ENCODE results near the gene SMIM11. TPM values are rescaled to one million over a fixed set of nuclear protein-coding genes. Genes with fewer than 3 reads are reported as not detected.

Gene SMIM11
- polyA plus RNA-seq, 4 donors = 4.2 to 9.3 TPM; not detected in 2

- Histone ChIP-seq H3K27me3 (ENCODE audit: control insufficient read depth in 3 of 3, insufficient read depth in 3 of 3, low read length in 3 of 3) (no peaks in the 10 kb centered on the region), H3K27ac (ENCODE audit: low read depth in 1 of 3, low read length in 2 of 3) (peak overlapping the region in 1 of 3 donors; percentile 75), H3K36me3 (ENCODE audit: control insufficient read depth in 3 of 3, insufficient read depth in 2 of 3, low read depth in 1 of 3, low read length in 3 of 3) (no peaks in the 10 kb centered on the region), H3K4me3 (ENCODE audit: low read depth in 1 of 3, low read length in 3 of 3) (no peak overlapping the region), H3K9me3 (ENCODE audit: control insufficient read depth in 2 of 2, insufficient read depth in 1 of 2, low read depth in 1 of 2, low read length in 1 of 2) (no peaks in the 10 kb centered on the region), H3K4me1 (ENCODE audit: control insufficient read depth in 3 of 3, insufficient read depth in 2 of 3, low read depth in 1 of 3, low read length in 2 of 3) (peaks cover 0 to 10% (median 0%) of the 10 kb centered on the region in 3 donors)
- no peak for FAIRE-seq
- 35 to 57% (median 51%) methylated on average over 13 of the region's 13 CpGs for WGBS, 3 donors
- DNase-seq = peak; percentile 79 to 86
Measured at GRCh38 chr21:34336756-34337391, 38.4 kb upstream of the SMIM11 start.

GRCh38 chr21:34337741-34338140, 37.6 kb upstream of the SMIM11 start:
- peaks cover 0 to 10% (median 0%) of the 10 kb centered on the region in 3 donors for H3K4me1 ChIP-seq (ENCODE audit: control insufficient read depth in 3 of 3, insufficient read depth in 2 of 3, low read depth in 1 of 3, low read length in 2 of 3)
- 51 to 73% (median 59%) methylated on average over 6 of the region's 6 CpGs for whole genome bisulfite sequencing, 3 donors
- no peak for FAIRE-seq
- H3K27ac ChIP-seq (ENCODE audit: low read depth in 1 of 3, low read length in 2 of 3) = no peak overlapping the region
- H3K27me3 ChIP-seq (ENCODE audit: control insufficient read depth in 3 of 3, insufficient read depth in 3 of 3, low read length in 3 of 3) = no peaks in the 10 kb centered on the region
- no peaks in the 10 kb centered on the region for H3K36me3 ChIP-seq (ENCODE audit: control insufficient read depth in 3 of 3, insufficient read depth in 2 of 3, low read depth in 1 of 3, low read length in 3 of 3)
- H3K9me3 ChIP-seq (ENCODE audit: control insufficient read depth in 2 of 2, insufficient read depth in 1 of 2, low read depth in 1 of 2, low read length in 1 of 2) = no peaks in the 10 kb centered on the region
- no peak overlapping the region for H3K4me3 ChIP-seq (ENCODE audit: low read depth in 1 of 3, low read length in 3 of 3)
- DNase-seq = no peak

GRCh38 chr21:34338226-34338625, 37.1 kb upstream of the SMIM11 start:
- no peaks in the 10 kb centered on the region for H3K27me3 ChIP-seq (ENCODE audit: control insufficient read depth in 3 of 3, insufficient read depth in 3 of 3, low read length in 3 of 3)
- no peak overlapping the region for H3K27ac ChIP-seq (ENCODE audit: low read depth in 1 of 3, low read length in 2 of 3)
- FAIRE-seq = no peak
- H3K9me3 ChIP-seq (ENCODE audit: control insufficient read depth in 2 of 2, insufficient read depth in 1 of 2, low read depth in 1 of 2, low read length in 1 of 2) = no peaks in the 10 kb centered on the region
- DNase-seq = no peak
- H3K4me1 ChIP-seq (ENCODE audit: control insufficient read depth in 3 of 3, insufficient read depth in 2 of 3, low read depth in 1 of 3, low read length in 2 of 3) = peaks cover 0 to 10% (median 0%) of the 10 kb centered on the region in 3 donors
- no peak overlapping the region for H3K4me3 ChIP-seq (ENCODE audit: low read depth in 1 of 3, low read length in 3 of 3)
- H3K36me3 ChIP-seq (ENCODE audit: control insufficient read depth in 3 of 3, insufficient read depth in 2 of 3, low read depth in 1 of 3, low read length in 3 of 3) = no peaks in the 10 kb centered on the region
- WGBS, 3 donors = 93 to 95% (median 95%) methylated on average over 8 of the region's 8 CpGs

DNA sequence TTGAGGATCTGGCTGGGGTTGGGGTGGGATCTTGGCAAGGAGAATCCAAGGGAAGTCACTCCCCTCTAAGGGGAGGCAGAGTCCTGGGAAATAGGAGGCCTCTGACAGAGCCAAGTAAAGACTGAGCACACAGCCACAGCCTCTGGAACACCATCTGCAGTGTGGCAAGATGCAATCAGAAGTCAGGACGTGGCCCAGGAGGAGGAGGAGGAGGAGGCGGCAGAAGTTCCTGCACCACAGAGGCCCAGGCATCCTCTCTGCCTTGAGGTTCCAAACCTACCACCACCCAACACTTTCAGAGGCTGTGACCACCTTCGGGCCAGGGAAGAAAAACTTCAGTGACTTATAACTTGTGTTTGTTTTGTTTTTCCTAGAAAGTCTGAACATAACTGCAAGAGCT, 35.2 kb upstream of the SMIM11 start:
- 57 to 80% (median 78%) methylated on average over 3 of the region's 3 CpGs for WGBS, 3 donors
- H3K27ac ChIP-seq (ENCODE audit: low read depth in 1 of 3, low read length in 2 of 3) = no peak overlapping the region

DNA sequence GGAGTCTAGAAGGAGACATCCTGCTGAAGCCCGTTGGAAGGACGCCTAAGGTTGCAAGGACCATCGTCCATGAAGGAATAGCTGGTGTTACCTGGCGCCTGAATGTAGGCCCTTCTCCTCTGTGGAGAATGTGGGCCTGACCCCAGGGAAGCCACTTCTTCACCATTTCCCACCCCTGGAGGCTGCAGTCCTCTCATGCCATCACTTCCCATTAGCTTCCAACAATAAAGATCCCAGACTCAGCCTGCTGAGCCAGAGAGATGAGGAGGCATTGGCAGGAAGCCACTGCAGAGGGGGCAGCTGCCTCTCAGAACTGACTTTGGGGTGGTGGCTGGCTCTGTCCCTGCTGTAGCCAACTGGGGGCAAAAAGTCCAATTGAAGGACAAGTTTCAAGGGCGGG, 32.8 kb upstream of the SMIM11 start:
- FAIRE-seq = no peak
- 83 to 90% (median 87%) methylated on average over 5 of the region's 5 CpGs for WGBS, 3 donors

More for the DNA sequence above, 35.2 kb upstream of the SMIM11 start:
- peaks cover 0 to 10% (median 0%) of the 10 kb centered on the region in 3 donors for H3K4me1 ChIP-seq (ENCODE audit: control insufficient read depth in 3 of 3, insufficient read depth in 2 of 3, low read depth in 1 of 3, low read length in 2 of 3)
- DNase-seq (no peak), FAIRE-seq (no peak)
- H3K36me3 ChIP-seq (ENCODE audit: control insufficient read depth in 3 of 3, insufficient read depth in 2 of 3, low read depth in 1 of 3, low read length in 3 of 3) = no peaks in the 10 kb centered on the region
- H3K4me3 ChIP-seq (ENCODE audit: low read depth in 1 of 3, low read length in 3 of 3) = no peak overlapping the region
- H3K9me3 ChIP-seq (ENCODE audit: control insufficient read depth in 2 of 2, insufficient read depth in 1 of 2, low read depth in 1 of 2, low read length in 1 of 2) = no peaks in the 10 kb centered on the region
- H3K27me3 ChIP-seq (ENCODE audit: control insufficient read depth in 3 of 3, insufficient read depth in 3 of 3, low read length in 3 of 3) = no peaks in the 10 kb centered on the region

GRCh38 chr21:34343347-34343746, 32.0 kb upstream of the SMIM11 start:
- H3K9me3 ChIP-seq (ENCODE audit: control insufficient read depth in 2 of 2, insufficient read depth in 1 of 2, low read depth in 1 of 2, low read length in 1 of 2) = no peaks in the 10 kb centered on the region
- no peak for FAIRE-seq
- WGBS, 3 donors = 86 to 92% (median 90%) methylated on average over 7 of the region's 7 CpGs
- no peaks in the 10 kb centered on the region for H3K4me1 ChIP-seq (ENCODE audit: control insufficient read depth in 3 of 3, insufficient read depth in 2 of 3, low read depth in 1 of 3, low read length in 2 of 3)
- no peaks in the 10 kb centered on the region for H3K27me3 ChIP-seq (ENCODE audit: control insufficient read depth in 3 of 3, insufficient read depth in 3 of 3, low read length in 3 of 3)
- H3K27ac ChIP-seq (ENCODE audit: low read depth in 1 of 3, low read length in 2 of 3) = no peak overlapping the region
- no peaks in the 10 kb centered on the region for H3K36me3 ChIP-seq (ENCODE audit: control insufficient read depth in 3 of 3, insufficient read depth in 2 of 3, low read depth in 1 of 3, low read length in 3 of 3)
- no peak for DNase-seq
- H3K4me3 ChIP-seq (ENCODE audit: low read depth in 1 of 3, low read length in 3 of 3) = no peak overlapping the region

More for the DNA sequence above, 32.8 kb upstream of the SMIM11 start:
- Histone ChIP-seq H3K9me3 (ENCODE audit: control insufficient read depth in 2 of 2, insufficient read depth in 1 of 2, low read depth in 1 of 2, low read length in 1 of 2) (no peaks in the 10 kb centered on the region), H3K4me3 (ENCODE audit: low read depth in 1 of 3, low read length in 3 of 3) (no peak overlapping the region), H3K36me3 (ENCODE audit: control insufficient read depth in 3 of 3, insufficient read depth in 2 of 3, low read depth in 1 of 3, low read length in 3 of 3) (no peaks in the 10 kb centered on the region), H3K4me1 (ENCODE audit: control insufficient read depth in 3 of 3, insufficient read depth in 2 of 3, low read depth in 1 of 3, low read length in 2 of 3) (no peaks in the 10 kb centered on the region), H3K27me3 (ENCODE audit: control insufficient read depth in 3 of 3, insufficient read depth in 3 of 3, low read length in 3 of 3) (no peaks in the 10 kb centered on the region), H3K27ac (ENCODE audit: low read depth in 1 of 3, low read length in 2 of 3) (no peak overlapping the region)
- DNase-seq = no peak

DNA sequence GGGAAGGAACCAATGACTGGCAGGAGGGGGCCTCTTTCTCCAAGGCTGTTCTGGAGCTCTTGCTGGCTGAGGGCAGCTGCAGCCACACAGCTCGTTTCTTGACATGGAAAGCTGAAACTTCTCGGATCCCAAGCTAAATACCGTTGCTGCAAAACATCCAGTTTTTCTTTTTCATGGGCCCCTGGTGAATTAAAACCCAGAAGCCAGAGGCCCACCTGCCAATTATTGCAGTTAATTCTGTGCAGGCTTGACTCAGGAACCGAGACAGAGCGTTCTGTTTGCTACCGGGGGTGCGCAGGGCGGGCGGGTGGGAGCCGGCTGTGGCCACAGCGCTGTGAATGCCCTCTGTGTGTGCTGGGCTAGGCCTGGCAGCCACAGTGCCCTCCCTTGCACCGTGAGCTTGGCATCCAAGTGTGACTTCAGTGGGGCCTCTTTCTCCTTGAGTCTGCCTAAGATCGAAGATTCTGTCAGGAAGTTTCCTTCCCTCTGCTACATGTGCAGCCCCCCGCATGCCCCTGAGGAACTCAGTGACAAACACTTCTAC, 31.4 kb upstream of the SMIM11 start:
- no peak for FAIRE-seq
- H3K4me1 ChIP-seq (ENCODE audit: control insufficient read depth in 3 of 3, insufficient read depth in 2 of 3, low read depth in 1 of 3, low read length in 2 of 3) = no peaks in the 10 kb centered on the region
- no peak overlapping the region for H3K27ac ChIP-seq (ENCODE audit: low read depth in 1 of 3, low read length in 2 of 3)
- WGBS, 3 donors = 87 to 88% (median 88%) methylated on average over 14 of the region's 14 CpGs
- no peaks in the 10 kb centered on the region for H3K9me3 ChIP-seq (ENCODE audit: control insufficient read depth in 2 of 2, insufficient read depth in 1 of 2, low read depth in 1 of 2, low read length in 1 of 2)
- H3K4me3 ChIP-seq (ENCODE audit: low read depth in 1 of 3, low read length in 3 of 3) = no peak overlapping the region
- H3K27me3 ChIP-seq (ENCODE audit: control insufficient read depth in 3 of 3, insufficient read depth in 3 of 3, low read length in 3 of 3) = no peaks in the 10 kb centered on the region
- DNase-seq = no peak
- no peaks in the 10 kb centered on the region for H3K36me3 ChIP-seq (ENCODE audit: control insufficient read depth in 3 of 3, insufficient read depth in 2 of 3, low read depth in 1 of 3, low read length in 3 of 3)

- no peaks in the 10 kb centered on the region for H3K4me1 ChIP-seq (ENCODE audit: control insufficient read depth in 3 of 3, insufficient read depth in 2 of 3, low read depth in 1 of 3, low read length in 2 of 3)
- no peaks in the 10 kb centered on the region for H3K36me3 ChIP-seq (ENCODE audit: control insufficient read depth in 3 of 3, insufficient read depth in 2 of 3, low read depth in 1 of 3, low read length in 3 of 3)
- H3K27ac ChIP-seq (ENCODE audit: low read depth in 1 of 3, low read length in 2 of 3) = no peak overlapping the region
- no peaks in the 10 kb centered on the region for H3K27me3 ChIP-seq (ENCODE audit: control insufficient read depth in 3 of 3, insufficient read depth in 3 of 3, low read length in 3 of 3)
- DNase-seq = no peak
- no peak overlapping the region for H3K4me3 ChIP-seq (ENCODE audit: low read depth in 1 of 3, low read length in 3 of 3)
- no peak for FAIRE-seq
- no peaks in the 10 kb centered on the region for H3K9me3 ChIP-seq (ENCODE audit: control insufficient read depth in 2 of 2, insufficient read depth in 1 of 2, low read depth in 1 of 2, low read length in 1 of 2)
- WGBS, 3 donors = 74 to 83% (median 79%) methylated on average over 5 of the region's 5 CpGs
Measured at GRCh38 chr21:34344584-34344983, 30.7 kb upstream of the SMIM11 start.

Data from small intestine (tissue), 7 donors.